NCI-H510A treated with DMSO at 0.1 percent for 48 hours (cell line): ENCODE measurements around the gene ATP13A1.

Experiments used
- DNase-seq: peaks from one replicate; lab custom pipeline; 2025; lab: John Stamatoyannopoulos, UW

The ATP13A1 gene

DNA sequence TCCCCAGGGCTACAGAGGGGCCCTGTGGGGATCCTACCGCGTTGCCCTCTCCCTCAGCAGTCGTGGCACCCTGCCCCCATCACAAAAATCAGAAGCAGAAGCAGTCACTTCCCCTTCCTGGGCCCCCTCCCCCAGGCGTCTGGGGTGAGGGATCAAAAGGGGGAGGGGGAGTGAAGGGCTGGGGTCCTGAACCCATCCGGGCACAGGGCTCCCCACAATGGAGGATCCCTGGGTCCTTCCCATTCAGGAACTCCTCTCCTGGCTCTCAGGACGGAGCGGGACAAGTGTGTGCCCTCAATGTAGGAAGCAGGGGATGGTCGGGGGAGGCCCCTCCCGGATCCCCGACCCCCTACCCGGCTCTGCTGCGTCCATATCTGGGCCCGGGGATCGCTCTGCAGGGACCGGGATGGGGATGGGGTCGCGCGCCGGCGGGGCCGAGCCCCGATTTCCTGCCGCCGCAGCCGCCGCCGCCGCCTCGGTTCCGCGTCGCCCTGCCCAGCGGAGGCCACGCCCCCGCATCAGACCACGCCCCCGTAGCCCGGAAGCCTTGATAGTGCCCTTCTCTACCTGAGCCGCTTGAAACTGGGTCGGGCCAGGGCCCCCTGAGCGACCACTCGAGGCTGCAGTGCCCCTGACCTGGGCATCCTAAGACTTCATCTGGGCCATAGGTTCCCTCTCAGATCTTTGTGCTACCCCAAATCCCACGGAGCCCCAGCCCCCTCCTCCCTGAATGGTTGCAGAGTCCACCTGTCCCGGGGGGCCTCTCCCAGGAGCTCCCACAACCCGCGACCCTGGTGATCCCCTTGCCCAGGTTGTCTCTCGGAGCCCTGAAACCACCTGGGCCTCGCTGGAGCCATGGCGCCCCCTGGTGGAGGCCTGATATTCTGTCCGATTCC lies 20.1 kb downstream of the ATP13A1 start, which contains the start of gene GMIP:
TSS of gene GMIP (minus strand) at position 500 of the 896 bp plus-strand sequence. CDS start at position 372, 128 bp downstream.
- peak; percentile 45 for DNase-seq

DNA sequence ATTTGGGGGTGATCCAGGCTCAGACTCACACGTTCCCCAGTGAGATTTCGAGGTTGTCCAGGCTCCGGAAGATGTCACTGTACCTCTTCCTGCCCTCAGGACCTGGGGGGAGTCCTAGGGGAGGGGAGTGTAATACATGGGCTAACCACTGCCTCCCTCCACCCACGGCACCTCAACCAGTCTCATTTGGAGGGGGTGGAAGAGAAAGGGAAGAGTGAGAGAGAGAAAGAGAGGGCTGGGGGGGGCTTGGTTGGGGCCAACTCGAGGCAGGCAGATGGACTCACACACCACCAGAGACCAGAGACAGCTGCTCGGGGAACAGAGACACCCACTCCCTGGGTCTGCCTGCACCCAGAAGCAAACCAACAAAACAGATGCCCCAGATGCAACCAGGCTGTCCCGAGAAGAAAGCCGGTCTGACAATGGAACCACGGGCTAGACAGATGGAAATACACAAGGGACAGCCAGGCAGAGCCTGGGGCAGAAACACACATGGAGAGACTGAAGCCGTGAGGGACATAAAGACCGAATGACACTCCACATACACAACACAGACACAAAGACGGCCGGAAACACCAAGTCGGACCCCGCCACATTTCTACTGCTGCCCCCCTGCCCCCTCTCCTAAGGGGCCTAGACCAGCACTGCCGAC lies 20.8 kb downstream of the ATP13A1 start:
- DNase-seq, result peak; percentile 7

DNA sequence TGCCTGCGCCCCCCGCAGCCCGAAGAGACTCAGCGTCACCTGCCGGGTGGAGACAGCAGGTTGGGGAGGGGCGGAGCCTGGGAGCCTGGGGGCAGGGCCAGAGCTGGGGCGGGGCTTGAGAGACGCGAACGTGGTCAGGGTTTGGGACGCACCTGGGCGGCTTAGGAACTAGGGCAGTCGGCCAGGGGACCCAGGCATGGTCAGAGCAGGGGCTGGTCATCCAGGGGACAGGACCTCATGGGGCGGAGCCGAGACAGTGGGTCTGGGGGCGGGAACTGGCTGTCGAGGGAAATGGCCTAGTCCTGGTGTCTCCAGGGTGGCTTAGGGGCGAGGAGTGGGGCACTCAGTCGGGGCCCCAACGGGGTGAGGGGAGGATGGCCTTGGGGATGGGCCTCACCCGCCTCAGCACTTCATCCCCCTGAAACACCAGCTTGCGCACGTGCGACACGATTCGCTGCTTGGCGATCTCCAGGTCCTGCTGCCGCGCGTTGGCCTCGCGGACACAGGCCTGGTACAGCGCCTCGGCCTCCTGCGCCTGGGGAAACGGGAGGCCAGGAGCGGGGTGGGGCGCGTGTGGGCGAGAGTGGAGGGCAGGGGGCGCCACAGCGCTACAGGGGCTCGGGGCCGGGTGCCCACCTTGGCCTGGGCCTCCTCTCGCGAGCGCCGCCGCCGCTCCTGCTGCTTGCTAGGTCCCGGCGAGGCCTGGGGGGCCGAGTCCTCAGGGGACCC lies 25.8 kb downstream of the ATP13A1 start:
- DNase-seq, result no peak

- no peak for DNase-seq
Measured at GRCh38 chr19:19637186-19637522, 26.3 kb downstream of the ATP13A1 start.

GRCh38 chr19:19636573-19637185 lies 26.8 kb downstream of the ATP13A1 start:
- DNase-seq, result no peak

DNA sequence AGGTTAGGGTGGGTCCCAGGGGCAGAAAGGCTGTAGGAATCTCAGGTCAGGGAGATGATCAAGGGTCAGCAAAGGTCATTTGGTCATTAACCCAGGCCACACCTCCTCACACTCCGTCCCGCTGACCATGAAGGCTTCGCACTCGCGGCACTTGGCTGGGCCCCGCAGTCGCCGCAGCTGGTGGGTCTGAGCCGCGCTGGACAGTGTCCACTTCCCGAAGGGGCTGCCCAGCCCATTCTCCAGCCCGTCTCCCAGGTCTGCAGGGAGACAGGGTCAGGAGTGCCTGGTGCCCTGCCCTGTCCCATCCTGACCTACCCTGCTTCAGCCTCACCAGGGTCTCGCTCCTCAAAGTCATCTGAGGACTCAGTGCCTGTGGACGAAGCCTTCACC lies 28.2 kb downstream of the ATP13A1 start:
- no peak for DNase-seq

- DNase-seq, result no peak
Measured at GRCh38 chr19:19634516-19635312, 28.8 kb downstream of the ATP13A1 start.

- DNase-seq, result no peak
Measured at GRCh38 chr19:19633711-19634515, 29.6 kb downstream of the ATP13A1 start.

GRCh38 chr19:19632661-19633060 lies 30.8 kb downstream of the ATP13A1 start:
- DNase-seq, result no peak

DNA sequence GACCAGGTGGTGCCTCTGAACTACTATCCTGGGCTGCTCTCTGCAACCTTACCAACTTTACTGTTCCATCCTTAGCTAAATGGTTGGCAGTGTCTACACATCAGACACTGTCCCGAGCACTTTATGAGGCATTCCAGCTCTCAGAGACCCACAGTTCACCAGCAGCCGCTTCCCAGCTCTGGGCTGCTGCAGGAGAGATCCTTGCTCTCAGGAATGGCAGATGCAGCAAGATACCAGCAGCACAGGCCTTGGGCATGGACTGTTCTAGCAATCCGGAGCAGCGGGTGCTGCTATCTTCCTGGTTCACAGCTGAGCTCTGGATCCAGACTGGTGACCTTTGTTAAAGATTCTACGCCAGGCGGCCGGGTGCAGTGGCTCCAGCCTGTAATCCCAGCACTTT lies 32.1 kb downstream of the ATP13A1 start:
- no peak for DNase-seq

DNA sequence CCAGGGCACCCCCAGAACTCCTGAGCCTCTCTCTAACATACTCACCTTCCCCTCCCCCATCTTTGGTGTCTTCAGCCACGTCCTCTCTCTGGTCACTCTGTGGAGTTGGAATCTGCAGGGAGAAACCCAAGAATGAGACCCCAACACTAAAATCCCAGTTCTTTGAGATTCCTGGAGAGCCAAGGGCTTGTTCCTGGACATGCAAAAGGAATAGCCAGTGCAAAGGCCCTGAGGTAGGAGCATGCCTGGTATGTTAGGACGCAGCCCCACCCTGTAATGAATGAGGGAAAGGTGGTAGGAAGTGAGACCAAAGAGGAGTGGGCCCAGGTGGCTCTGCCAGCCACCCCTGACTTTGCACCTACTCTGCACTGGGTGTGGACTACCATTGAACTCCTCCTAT lies 33.0 kb downstream of the ATP13A1 start:
- DNase-seq, result no peak

- DNase-seq, result no peak
Measured at GRCh38 chr19:19630062-19630414, 33.4 kb downstream of the ATP13A1 start.

DNA sequence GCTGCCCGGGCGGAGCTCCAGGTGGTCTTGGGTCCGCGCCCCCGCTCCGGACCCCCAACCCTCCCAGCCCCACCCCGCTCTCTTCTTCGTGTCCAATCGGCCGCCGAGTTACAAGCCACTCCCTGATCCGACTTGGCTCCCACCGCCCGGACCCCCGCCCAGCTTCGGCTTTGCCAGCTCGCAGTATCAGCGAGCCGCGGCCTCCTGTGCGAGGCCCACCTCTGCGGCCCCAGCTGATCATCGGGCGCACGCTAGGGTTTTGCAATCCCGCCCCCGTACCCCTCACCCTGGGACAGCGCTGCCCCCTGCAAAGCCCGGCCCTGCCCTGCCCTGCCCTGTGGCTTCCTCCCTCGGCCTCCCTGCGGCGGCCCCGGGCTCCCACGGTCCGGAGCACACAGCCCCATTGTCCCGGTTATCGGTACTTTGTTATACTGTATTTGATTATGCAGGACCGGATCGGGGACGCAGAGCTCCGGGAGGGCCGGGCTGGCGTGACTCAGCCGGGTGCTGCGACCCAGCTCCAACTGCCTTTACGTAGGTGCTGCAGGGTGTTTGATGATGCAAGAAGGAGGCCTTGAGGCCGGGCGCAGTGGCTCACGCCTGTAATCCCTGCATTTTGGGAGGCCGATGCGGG lies 34.9 kb downstream of the ATP13A1 start:
- peak; percentile 49 for DNase-seq

- DNase-seq, result peak; percentile 72
Measured at GRCh38 chr19:19627621-19628500, 35.6 kb downstream of the ATP13A1 start, which contains the start of gene LPAR2. Gene LPAR2 (minus strand): TSS chr19:19628220. CDS start chr19:19627275, 945 bp downstream.

- no peak for DNase-seq
Measured at GRCh38 chr19:19626516-19627472, 36.7 kb downstream of the ATP13A1 start.

GRCh38 chr19:19624032-19624570 lies 39.4 kb downstream of the ATP13A1 start:
- DNase-seq, result no peak

DNA sequence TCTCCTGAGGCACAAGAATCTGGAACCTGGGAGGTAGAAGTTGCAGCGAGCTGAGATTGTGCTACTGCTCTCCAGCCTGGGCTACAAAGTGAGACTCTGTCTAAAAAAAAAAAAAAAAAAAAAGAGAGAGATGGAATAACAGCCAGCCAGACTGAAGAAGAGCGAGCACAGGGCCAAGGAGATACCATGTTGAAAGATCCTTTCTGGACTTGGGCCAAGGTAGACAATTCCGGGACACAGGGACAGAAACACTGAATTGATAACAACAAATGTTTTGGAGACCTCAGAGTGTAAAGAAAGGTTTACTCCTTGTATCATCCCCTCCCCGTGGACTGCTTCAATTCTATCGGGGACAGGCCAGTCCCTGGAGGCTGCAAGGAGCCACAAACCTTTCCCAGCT lies 40.1 kb downstream of the ATP13A1 start:
- DNase-seq, result no peak

GRCh38 chr19:19619849-19620210 lies 43.6 kb downstream of the ATP13A1 start:
- DNase-seq, result no peak
